Inflammatory macrophage (primary cell): Measurements from ENCODE around the gene BNC2.

Experiments used
- DNase-seq, 2 donors: peaks; one replicate each; pipeline ENCODE4 v3.0.0-alpha.2; 2020 to 2022

BNC2 gene

GRCh38 chr9:16360247-16360646 lies 510.2 kb downstream of the BNC2 start:
- no peak for DNase-seq
